Mesothelial cell of epicardium (in vitro differentiated cells): Measurements from ENCODE around the gene CDK17. TPM values are rescaled to one million over a fixed set of nuclear protein-coding genes. Genes with fewer than 3 reads are reported as not detected.

Source experiments
- DNase-seq, 2 experiments: peaks; one replicate each; pipeline ENCODE4 v3.0.0; 2021; ENCODE audit warnings: low spot score in 2 of 2; ENCODE audit not compliant: unreplicated experiment in 2 of 2
- H3K27ac Mint-ChIP-seq: 2 replicates; pipeline ENCODE4 v1.8.0; 2021; ENCODE audit warnings: mixed read lengths
- H3K27me3 Mint-ChIP-seq: 2 replicates; pipeline ENCODE4 v1.8.0; 2021; ENCODE audit warnings: low read depth, mixed read lengths
- H3K36me3 Mint-ChIP-seq: 2 replicates; pipeline ENCODE4 v1.8.0; 2021; ENCODE audit warnings: mixed read lengths
- H3K4me1 Mint-ChIP-seq: 2 replicates; pipeline ENCODE4 v1.8.0; 2021; ENCODE audit warnings: mixed read lengths
- H3K4me3 Mint-ChIP-seq: 2 replicates; pipeline ENCODE4 v1.8.0; 2021; ENCODE audit warnings: mild to moderate bottlenecking, moderate library complexity, mixed read lengths
- H3K9me3 Mint-ChIP-seq: 2 replicates; pipeline ENCODE4 v1.8.0; 2021; ENCODE audit warnings: mixed read lengths
- total RNA-seq: library from RNA; stranded (reverse); gene quantifications from 3 replicates; pipeline ENCODE4 v1.2.1, GENCODE V29; 2021
- TF ChIP-seq, protein P1 (sequence below): fragments of 200-600 bp; sonication (generic); IDR thresholded peaks from one replicate; pipeline ENCODE4 v1.5.0; 2021; ENCODE audit warnings: antibody characterized with exemption; ENCODE audit not compliant: unreplicated experiment

CDK17 gene
- total RNA-seq, 1 donor from 2014 or later: 40.5 TPM

DNA sequence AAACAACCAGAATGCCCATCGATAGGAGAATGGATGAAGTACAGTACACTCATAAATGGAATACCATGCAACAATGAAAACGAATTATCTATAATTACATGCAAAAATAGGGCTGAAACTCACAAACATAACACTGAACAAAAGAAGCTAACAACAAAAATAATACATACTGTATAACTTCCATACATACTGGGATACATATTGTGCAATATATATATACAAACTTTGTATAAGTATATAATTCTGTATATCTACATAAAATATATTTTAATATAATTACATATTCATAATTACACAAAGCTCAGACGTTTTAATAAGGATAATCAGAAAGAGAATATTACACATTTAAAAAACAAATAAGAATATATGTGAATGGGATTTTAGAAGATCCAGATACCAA, 90.2 kb downstream of the CDK17 start:
- TF ChIP-seq, protein P1, sequence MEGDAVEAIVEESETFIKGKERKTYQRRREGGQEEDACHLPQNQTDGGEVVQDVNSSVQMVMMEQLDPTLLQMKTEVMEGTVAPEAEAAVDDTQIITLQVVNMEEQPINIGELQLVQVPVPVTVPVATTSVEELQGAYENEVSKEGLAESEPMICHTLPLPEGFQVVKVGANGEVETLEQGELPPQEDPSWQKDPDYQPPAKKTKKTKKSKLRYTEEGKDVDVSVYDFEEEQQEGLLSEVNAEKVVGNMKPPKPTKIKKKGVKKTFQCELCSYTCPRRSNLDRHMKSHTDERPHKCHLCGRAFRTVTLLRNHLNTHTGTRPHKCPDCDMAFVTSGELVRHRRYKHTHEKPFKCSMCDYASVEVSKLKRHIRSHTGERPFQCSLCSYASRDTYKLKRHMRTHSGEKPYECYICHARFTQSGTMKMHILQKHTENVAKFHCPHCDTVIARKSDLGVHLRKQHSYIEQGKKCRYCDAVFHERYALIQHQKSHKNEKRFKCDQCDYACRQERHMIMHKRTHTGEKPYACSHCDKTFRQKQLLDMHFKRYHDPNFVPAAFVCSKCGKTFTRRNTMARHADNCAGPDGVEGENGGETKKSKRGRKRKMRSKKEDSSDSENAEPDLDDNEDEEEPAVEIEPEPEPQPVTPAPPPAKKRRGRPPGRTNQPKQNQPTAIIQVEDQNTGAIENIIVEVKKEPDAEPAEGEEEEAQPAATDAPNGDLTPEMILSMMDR: no peak
- Mint-ChIP-seq H3K4me1 (peaks cover 4% of the 10 kb centered on the region), H3K4me3 (no peak overlapping the region), H3K36me3 (peaks cover 16% of the 10 kb centered on the region), H3K27ac (no peak overlapping the region), H3K9me3 (no peaks in the 10 kb centered on the region), H3K27me3 (no peaks in the 10 kb centered on the region)
- DNase-seq: no peak

GRCh38 chr12:96308881-96309280, 91.4 kb downstream of the CDK17 start:
- H3K27me3 Mint-ChIP-seq: no peaks in the 10 kb centered on the region
- DNase-seq: no peak
- TF ChIP-seq, protein P1: no peak
- no peaks in the 10 kb centered on the region for H3K9me3 Mint-ChIP-seq
- H3K27ac Mint-ChIP-seq: no peak overlapping the region
- peaks cover 16% of the 10 kb centered on the region for H3K36me3 Mint-ChIP-seq
- no peaks in the 10 kb centered on the region for H3K4me1 Mint-ChIP-seq
- no peak overlapping the region for H3K4me3 Mint-ChIP-seq

DNA sequence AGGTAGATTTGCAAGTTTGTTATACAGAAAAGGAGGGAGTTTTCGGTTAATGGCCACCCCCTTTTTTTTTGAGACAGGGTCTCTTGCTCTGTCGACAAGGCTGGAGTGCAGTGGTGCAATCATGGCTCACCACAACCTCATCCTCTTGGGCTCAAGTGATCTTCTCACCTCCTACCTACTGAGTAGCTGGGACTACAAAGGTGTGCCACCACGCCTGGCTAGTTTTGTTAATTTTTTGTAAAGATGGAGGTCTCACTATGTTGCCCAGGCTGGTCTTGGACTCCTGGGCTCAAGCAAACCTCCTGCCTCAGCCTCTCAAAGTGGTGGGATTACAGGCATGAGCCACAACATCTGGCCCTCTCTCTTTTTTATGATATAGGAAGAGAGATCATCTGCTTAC, 94.6 kb downstream of the CDK17 start:
- TF ChIP-seq, protein P1: no peak
- no peaks in the 10 kb centered on the region for H3K9me3 Mint-ChIP-seq
- H3K27ac Mint-ChIP-seq: no peak overlapping the region
- H3K4me1 Mint-ChIP-seq: peaks cover 4% of the 10 kb centered on the region
- peaks cover 16% of the 10 kb centered on the region for H3K36me3 Mint-ChIP-seq
- no peak for DNase-seq
- no peak overlapping the region for H3K4me3 Mint-ChIP-seq
- H3K27me3 Mint-ChIP-seq: no peaks in the 10 kb centered on the region

GRCh38 chr12:96303653-96304052, 96.6 kb downstream of the CDK17 start:
- Mint-ChIP-seq H3K27ac (no peak overlapping the region), H3K9me3 (no peaks in the 10 kb centered on the region), H3K4me1 (peaks cover 4% of the 10 kb centered on the region), H3K27me3 (no peaks in the 10 kb centered on the region), H3K36me3 (peaks cover 16% of the 10 kb centered on the region), H3K4me3 (no peak overlapping the region)
- TF ChIP-seq, protein P1: no peak
- no peak for DNase-seq

GRCh38 chr12:96302687-96303310, 97.4 kb downstream of the CDK17 start:
- no peak overlapping the region for H3K4me3 Mint-ChIP-seq
- H3K27me3 Mint-ChIP-seq: no peaks in the 10 kb centered on the region
- peaks cover 4% of the 10 kb centered on the region for H3K4me1 Mint-ChIP-seq
- H3K9me3 Mint-ChIP-seq: no peaks in the 10 kb centered on the region
- H3K27ac Mint-ChIP-seq: peak overlapping the region; percentile 64
- no peak for DNase-seq
- H3K36me3 Mint-ChIP-seq: peaks cover 16% of the 10 kb centered on the region
- TF ChIP-seq, protein P1: no peak

DNA sequence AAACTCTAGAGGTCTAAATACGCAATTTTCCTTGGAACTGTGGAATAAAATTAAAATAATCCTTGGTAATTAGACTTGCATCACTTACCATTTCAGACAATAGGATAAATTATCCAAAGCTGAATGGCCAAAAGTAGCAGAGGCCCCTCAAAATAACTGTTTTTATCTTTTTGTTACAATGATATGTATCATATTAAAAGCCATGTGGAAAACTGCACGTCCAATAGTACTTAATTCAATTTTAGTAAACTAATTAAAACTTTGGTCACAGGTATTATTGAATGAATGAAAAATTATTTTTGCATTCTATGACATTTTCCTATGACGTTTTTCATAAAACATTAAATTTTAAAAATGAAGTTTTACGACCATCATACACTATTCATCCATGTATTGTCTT, 98.5 kb downstream of the CDK17 start:
- TF ChIP-seq, protein P1: no peak
- Mint-ChIP-seq H3K27ac (no peak overlapping the region), H3K9me3 (no peaks in the 10 kb centered on the region), H3K4me3 (no peak overlapping the region), H3K36me3 (peaks cover 16% of the 10 kb centered on the region), H3K27me3 (no peaks in the 10 kb centered on the region), H3K4me1 (peaks cover 4% of the 10 kb centered on the region)
- no peak for DNase-seq
